GM18511 (cell line): ENCODE measurements around the gene C1QTNF2.

Source experiments
- ATAC-seq: cut with Tn5 transposase; IDR thresholded peaks from one replicate; pipeline ENCODE4 v1.9.1; 2021; ENCODE audit warnings: mild to moderate bottlenecking, moderate library complexity; ENCODE audit not compliant: unreplicated experiment

C1QTNF2 gene, protein sequence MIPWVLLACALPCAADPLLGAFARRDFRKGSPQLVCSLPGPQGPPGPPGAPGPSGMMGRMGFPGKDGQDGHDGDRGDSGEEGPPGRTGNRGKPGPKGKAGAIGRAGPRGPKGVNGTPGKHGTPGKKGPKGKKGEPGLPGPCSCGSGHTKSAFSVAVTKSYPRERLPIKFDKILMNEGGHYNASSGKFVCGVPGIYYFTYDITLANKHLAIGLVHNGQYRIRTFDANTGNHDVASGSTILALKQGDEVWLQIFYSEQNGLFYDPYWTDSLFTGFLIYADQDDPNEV

DNA sequence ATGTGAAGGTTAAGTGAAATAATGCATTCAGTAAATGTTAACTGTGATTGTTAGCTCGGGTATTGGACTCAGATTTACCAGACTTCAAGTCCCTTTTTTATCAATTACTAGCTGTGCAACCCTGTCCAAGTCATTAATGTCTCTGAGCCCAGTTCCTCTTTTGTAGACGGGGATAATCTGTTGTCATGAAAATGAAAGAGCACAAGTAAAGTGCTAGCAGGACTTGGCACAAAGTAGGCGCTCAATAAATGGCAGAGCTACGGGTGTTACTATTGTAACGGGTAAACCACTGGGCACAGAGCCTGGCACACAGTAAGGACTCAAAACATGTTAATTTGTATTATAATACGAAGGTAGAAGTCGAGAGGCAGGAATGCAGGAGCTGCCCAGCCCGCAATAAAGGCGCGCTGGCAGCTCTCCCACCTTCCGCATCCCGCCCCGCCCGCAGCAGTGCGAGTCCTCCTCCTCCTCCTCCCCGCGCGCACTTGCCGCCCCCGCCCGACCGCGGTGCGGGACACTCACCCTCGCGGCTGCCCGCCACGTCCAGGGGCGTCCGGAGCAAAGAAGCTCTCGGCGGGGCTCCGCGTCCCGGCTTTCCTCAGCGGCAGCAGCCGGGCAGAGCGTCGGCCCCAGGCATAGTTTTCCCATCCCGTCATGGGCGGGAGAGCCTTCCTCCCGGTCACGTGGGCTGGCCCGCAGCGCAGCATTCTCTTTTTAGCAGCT is at the start of gene C1QTNF2:
TSS of gene C1QTNF2 (minus strand) at position 637 of the 723 bp plus-strand sequence. CDS start 15,615 bp downstream, outside the sequence.
- ATAC-seq: peak; percentile 62

DNA sequence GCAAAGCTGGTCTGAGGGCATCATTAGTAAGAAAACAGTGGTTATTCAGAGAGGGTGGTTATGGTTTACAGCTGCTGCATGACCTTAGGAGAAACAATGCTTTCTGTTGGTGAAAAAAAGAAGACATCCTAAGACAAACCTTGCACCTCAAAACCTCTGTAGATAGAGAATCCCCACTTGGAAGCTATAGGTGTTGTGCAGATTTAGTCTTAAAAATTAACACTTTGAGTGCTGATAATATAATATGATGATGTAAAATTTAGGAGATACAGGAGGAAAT is 49.8 kb upstream of the C1QTNF2 start:
- ATAC-seq: no peak

DNA sequence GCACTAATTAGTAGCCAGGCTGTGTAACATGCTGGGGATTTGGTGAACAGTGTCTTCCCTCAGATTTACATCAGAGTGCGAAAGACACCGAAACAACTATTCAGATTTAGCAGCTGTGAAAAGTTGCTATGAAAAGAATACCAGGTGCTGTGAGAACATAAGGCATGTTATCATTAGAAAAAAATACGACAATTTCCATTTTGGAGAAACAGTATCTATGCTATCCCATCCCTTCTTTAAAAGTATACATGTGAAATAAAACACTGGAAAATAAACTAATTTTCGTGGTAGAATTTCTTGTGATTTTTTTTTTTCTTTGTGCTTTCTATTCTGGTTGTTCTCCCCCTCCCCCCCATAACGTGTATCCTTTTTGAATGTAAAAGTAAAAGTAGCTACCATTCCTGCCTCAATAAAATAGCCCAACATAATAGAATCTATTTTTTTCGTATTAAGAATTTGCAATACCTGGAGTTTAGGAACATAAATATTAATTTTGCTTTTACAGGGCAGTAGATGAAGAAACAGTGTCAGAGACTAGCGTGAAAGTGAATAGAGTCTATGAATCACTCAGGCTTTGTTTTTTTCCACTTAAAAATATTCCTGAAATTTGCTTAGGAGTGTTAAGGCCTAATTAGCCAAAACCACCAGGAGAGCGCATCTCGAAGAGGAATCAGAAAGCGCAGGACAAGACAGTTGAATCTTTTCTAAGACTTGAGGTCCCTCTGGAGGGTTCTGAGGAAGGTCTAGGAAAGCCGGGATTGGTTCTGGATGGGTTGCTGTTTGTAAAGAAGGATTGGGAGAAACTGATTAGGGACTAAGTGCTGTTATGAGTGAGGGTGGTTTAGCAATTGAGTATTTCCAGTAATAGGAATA is 49.3 kb upstream of the C1QTNF2 start:
- ATAC-seq: no peak

DNA sequence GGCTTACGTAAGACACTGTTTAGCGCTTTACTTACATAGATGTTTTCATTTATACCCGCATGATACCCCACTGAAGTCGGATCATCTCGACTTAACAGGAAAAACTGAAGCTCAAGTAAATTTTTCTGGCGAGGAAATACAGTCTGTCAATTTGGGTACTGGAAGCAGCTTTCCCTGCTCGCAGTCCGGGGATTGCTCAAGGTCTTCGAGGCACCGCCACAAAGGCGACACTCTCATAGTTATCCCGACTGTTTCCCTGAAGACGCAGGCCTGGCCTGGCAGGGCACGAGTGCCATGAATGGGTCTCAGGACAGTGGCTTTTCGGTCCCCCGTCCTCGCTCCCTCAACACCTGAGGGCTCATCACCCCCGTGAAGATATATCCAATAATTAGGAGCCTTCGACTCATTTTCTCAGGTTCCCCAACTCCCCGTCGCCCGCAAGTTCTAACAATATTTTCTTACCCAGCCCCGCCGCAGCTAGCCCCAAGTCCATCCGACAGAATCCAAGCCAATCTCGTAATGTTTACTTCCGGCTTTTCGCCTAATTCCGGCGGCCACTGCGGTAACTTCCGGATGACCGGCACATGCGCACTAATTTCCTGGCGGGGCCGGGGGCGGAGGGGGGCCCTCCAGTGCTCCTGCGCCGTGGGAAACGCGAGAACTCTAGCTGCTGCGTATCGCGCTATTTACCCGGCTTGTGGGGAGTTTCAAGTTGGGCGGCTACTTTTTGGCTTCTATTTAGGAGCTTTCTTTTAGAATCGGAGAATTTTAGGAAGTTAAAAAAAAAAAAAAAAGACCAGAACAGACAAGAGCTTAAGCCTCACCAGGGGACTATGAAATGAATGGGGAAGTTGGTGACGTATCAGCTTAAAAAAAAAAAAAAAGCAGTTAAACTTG is 48.4 kb upstream of the C1QTNF2 start, which contains the start of gene SLU7:
TSS of gene SLU7 (minus strand) at position 521 of the 897 bp plus-strand sequence. CDS start 3,787 bp downstream, outside the sequence.
- ATAC-seq: peak; percentile 71

DNA sequence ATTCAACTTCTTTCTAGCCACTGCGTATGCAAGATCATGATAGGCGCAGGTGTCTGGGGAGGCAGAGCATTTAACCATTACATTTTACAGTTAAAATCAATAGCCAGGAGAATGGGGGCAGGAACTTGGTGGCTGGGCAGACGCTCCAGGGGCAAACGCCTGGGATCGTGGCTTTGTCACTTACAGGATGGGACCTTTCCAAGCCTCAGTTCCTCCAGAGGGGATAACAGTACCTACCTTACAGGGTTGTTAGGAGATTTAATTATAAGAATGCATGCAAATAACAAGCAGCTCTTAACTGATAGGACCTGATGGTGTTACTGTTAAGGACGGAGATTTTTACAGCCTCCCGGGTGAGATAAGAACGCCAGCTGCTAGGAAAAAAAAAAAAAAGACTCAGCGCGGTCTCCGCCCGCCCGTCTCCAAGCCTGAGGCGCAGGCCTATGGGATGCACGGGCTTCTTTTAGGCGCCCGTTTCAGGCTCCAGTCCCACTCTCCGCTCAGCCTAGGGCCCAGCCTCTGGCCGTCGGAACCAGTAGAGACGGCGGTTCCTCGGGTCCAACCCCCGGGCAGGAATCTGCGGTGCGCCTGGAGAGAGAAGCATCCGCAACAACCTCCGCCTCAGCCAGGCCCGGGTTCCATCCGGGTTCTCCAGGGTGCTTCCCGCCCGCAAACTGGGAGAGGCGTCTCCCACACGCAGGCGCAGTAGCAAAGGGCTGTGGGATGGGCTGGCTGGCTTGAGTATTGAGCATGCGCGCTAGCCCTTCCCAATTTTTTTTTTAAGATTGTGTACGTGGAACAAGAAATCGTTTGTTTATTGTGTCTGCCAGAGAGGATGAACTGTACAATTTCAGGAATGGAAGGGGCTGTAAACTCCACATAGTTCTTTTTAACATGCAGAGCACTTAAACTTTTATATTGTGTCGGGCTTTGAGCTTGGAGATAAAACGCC is 29.3 kb upstream of the C1QTNF2 start, which contains the start of gene FAM200C:
TSS of gene FAM200C (minus strand) at position 653 of the 952 bp plus-strand sequence. CDS start 4,564 bp downstream, outside the sequence.
- ATAC-seq: peak; percentile 90

DNA sequence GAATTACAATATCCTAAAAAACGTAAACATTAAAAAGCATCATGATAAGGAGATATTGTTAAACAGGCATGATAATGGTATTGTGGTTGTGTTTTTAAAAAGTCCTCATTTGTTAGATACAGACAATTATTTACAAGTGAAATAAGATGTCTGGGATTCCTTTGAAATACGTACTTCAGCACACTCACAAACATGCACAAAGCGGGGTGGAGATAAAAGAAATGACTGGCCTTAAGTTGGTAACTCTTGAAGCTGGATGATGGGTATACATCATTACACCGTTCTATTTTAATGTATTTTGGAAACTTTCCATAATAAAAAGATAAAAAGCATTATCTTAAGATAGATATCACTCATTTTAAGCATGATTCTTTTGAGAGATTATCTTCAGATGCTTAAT is 28.4 kb upstream of the C1QTNF2 start:
- no peak for ATAC-seq

DNA sequence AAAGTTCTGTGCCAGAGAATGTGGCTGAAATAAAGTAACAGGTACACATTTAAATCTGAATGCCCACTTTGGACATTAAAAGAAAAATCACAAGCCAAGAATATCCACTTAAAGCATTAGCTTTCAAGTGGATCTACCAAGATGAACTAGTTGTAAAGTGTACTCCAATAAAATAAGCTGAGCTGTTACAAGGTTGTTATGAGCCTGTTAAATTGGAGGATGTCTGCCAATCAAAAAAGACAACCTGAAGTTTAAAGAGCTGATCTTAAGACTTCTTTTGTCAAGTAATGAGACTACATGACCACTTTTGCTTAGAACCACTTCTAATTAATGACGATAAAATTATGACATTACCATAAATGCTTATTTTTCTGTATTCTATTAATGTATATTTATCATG is 27.1 kb upstream of the C1QTNF2 start:
- no peak for ATAC-seq

DNA sequence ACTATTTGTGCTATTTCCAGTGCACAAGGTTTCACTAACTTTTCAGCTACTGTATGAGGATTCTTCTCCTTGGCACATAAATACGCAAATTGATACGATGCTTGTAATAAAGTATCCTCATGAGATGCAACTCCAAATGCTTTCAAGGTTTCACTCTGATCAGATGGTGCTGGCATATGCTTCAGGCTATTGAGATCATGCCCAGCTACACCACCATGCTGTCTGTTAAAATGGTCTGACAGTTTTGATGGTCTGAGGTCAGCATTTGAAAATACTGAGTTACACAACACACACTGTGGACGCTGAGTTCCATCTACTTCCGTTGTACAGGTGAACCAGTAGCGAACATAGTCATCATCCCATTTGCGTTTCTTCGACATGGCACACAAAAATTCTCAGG is 24.7 kb upstream of the C1QTNF2 start:
- no peak for ATAC-seq

DNA sequence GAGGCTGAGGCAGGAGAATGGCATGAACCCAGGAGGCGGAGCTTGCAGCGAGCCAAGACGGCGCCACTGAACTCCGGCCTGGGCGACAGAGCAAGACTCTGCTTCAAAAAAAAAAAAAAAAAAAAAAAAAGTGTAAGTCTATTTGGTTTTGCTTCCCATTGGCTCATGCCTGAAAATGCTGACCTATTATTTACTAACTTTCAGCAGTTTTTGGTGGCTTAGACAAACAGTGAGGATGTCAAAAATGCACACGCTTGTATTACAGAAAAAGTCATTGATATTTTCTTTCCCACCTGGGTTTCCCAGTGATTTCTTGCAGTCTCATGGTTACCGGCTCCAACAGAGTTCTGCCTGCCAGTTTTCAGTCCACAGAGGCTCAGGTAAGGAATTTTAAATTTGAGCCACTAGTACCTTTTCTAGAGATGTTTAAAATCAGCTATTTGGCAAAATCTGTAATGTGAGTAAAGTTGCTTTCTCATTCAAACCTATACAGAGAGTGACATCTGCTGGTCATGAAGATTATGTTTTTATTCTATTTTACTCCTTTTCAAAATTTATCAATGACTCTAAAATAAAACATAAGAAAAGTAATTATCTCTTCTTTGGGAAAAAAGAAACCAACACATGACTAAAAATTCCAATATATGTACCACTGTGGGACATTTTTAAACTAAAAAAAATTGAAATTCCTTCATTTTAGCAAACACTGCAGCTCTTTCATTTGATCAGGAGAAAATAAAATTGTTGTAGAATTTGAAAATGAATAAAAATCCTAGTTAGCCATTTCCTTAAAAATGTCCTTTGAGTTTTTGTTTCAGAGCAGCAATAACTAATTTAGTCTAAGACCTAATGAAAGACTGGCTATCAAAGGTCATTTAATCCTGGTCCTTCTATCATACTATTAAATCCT is 20.6 kb upstream of the C1QTNF2 start:
- ATAC-seq: no peak

DNA sequence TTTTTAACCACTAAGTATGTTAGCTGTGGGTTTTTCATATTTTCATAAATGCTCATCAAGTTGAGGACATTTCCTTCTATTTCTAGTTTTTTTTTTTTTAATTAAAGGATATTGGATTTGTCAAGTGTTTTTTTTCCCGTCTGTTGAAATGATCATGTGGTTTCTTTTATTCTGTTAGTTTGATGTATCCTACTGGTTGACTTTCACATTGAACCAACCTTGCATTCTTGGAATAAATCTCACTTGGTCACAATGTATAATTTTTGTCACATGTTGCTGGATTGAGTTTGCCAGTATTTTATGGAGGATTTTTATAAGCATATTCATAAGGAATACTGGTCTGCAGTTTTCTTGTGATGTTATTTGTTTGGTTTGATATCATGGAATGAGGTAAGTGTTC is 17.0 kb upstream of the C1QTNF2 start:
- ATAC-seq: no peak

DNA sequence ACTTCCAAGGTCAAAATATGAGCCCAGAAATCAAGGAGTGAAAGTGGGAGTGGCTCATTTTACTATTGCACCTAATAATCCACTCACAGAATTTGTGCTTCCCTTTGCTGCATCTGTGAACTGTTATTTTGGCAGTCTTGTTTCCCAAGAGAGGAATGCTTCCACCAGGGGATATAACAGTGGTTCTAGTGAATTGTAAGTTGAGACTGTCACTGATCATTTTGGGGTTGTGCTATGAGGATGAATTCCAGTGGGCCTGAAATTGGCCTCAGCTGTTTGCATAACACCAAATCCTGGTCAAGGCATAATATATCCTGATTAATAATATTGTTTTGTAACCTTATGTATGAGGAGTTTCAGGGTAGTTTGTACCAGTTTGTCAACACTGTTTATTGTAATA is 15.1 kb upstream of the C1QTNF2 start:
- no peak for ATAC-seq

DNA sequence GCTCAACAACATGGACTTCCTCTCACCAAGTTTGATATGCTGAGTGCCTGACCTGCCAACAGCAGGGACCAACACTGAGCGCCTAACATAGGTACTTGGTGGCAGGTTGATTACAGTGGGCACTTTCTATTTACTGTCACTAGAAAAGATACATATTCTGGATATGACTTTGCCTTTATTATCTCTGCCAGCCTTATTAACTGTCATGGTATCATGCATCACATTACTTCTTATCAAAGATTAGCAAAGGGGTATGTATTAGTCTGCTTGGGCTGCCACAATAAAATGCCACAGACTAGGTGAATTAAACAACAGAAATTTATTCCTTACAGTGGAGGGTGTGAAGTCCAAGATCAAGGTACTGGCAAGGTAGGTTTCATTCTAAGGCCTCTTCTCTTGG is 14.3 kb upstream of the C1QTNF2 start:
- ATAC-seq: no peak

DNA sequence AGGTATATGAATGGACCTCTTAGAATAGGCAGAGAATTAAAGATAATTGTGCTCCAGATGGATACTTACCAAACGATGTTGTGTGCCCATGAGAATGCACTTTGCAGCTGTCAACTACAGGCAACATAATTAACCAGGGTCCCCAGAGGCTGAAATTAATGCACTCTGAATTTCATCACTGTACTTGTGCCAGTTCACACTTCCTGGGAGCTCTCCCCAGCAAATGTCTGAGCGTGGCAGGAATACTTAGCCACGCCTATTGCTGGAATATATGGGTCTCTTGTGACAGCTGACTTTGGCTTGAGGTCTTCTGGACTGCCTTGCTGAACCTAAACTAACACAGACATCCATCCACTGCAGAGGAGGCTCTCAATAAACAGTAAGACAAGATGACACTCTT is 11.9 kb upstream of the C1QTNF2 start:
- ATAC-seq: no peak

DNA sequence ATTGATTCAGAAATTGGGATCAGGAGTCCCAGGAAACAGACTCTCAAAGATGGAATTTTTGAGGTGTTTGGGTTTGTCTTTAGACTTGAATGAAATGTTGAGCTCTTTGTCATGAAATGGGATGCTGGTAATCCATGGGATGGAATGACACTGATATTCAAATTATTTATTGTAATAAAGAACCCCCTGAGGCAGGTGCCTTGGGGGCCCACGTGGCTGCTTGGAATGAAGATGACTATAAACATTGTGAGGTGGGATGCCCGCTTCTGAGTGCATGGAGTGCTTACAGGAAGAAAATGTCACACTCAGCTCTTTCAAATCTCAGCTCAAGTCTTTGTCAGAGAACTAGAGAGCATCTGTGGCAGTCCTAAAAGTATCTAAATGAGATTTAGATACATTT is 9.6 kb upstream of the C1QTNF2 start:
- no peak for ATAC-seq

DNA sequence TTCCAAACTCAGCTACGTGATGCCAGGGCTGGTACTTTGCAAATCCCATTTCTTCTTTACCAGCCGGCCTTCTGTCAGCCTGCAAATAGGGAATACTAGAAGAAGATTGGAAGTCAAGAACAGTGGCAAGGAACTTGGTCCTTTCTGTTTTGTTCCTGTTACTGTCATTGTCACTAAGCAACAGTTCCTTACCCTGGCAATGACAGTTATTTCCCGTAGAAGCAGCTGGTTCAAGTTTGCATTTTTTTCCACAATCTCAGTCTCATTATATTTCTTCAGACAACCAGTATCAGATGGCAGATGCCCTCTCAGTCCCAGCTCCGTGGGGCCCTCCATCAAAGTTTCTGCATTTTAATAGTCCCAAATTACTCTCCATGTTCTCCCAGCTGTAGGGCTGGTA is 9.1 kb upstream of the C1QTNF2 start:
- no peak for ATAC-seq

DNA sequence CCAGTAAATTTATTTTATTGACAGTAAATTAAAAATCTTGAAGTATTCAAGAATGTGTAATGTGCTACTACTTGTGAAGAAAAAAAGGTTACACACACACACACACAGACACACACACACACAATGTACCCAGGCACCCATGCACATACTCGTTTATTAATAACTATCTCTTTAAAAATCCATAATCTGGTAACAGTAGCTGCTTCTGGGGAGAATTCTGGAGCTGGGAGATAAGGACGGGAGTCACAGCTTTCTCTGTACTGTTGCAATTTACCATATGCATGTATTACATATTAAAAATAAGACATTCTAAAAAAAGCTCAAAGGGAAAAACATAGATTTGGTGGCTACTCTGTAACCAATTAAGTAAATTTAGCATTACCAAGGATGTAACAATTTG is 7.9 kb upstream of the C1QTNF2 start:
- no peak for ATAC-seq

DNA sequence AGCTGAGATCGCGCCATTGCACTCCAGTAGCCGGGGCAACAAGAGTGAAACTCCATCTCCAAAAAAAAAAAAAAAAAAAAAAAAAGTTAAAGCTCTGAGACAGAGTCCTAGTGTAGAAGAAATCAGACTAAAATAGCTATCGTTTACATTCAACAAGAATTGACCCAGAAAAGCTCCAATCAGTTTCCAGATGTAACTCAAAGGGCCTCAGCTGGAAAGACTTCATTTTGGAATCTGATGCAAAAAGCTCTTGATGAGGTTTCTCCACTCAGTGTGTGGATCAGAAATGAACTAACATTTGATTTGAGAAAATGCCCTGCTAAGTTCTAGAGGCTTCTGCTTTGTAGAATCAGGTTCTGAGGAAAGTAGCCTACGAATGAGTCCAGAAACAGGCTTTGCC is 7.2 kb upstream of the C1QTNF2 start:
- ATAC-seq: no peak

DNA sequence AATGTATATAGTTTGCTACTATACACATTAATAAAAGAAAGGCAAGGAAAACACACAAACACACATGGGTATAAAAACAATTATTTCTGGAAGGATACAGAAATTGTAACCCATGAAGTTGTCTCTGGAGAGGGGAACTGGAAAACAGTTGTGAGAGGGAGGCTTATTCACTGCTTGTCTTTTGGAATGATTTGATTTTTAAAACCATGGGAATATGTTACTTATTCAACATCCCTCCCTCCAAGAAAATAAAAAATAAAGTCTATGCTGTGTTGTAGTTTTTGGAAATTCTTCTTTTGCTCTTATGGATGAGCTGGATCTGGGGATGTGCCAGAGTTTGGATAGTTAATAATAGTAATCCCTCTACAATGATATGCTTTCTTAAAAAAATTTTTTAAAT is 6.0 kb upstream of the C1QTNF2 start:
- ATAC-seq: no peak
